Raji (cell line): ENCODE data around the gene NAPEPLD.
A peak's percentile ranks its signal among the peaks of the same experiment; 100 is the strongest.

Experiments used
- POLR2A ChIP-seq: IDR thresholded peaks from 2 replicates; pipeline ENCODE4 v1.6.1; 2011; ENCODE audit warnings: low read depth, low read length, control low read depth; ENCODE audit not compliant: insufficient read depth

Gene NAPEPLD

GRCh38 chr7:103148994-103149807, at the start of gene NAPEPLD:
NAPEPLD (minus strand) TSS chr7:103149099; CDS start chr7:103128776, 20,323 bp downstream.
- TF ChIP-seq POLR2A = peak; percentile 43; the same call in 1 of the 2 replicates

- TF ChIP-seq POLR2A = no peak
Observed at GRCh38 chr7:103154042-103154441, 5.1 kb upstream of the NAPEPLD start.

GRCh38 chr7:103150192-103150591, 1.3 kb upstream of the NAPEPLD start:
- TF ChIP-seq POLR2A = no peak

GRCh38 chr7:103149808-103150180, 895 bp upstream of the NAPEPLD start:
- TF ChIP-seq POLR2A = no peak

- TF ChIP-seq POLR2A = no peak
Observed at GRCh38 chr7:103148131-103148993, 537 bp downstream of the NAPEPLD start.

- no peak for TF ChIP-seq POLR2A
Observed at GRCh38 chr7:103143868-103144267, 5.0 kb downstream of the NAPEPLD start.

GRCh38 chr7:103142494-103142893, 6.4 kb downstream of the NAPEPLD start:
- no peak for TF ChIP-seq POLR2A

- no peak for TF ChIP-seq POLR2A
Observed at GRCh38 chr7:103141753-103142404, 7.0 kb downstream of the NAPEPLD start.

- TF ChIP-seq POLR2A = no peak
Observed at GRCh38 chr7:103140685-103141084, 8.2 kb downstream of the NAPEPLD start.

- no peak for TF ChIP-seq POLR2A
Observed at GRCh38 chr7:103140061-103140460, 8.8 kb downstream of the NAPEPLD start.

- TF ChIP-seq POLR2A = no peak
Observed at GRCh38 chr7:103134836-103135554, 13.9 kb downstream of the NAPEPLD start.

GRCh38 chr7:103132995-103133688, 15.8 kb downstream of the NAPEPLD start:
- no peak for TF ChIP-seq POLR2A

- no peak for TF ChIP-seq POLR2A
Observed at GRCh38 chr7:103130901-103131624, 17.8 kb downstream of the NAPEPLD start.

- no peak for TF ChIP-seq POLR2A
Observed at GRCh38 chr7:103129702-103130549, 19.0 kb downstream of the NAPEPLD start.
